IMR-90 (cell line): Measurements from ENCODE around the gene RNF112. TPM values are rescaled to one million over a fixed set of nuclear protein-coding genes. Genes with fewer than 3 reads are reported as not detected.
A peak's percentile ranks its signal among the peaks of the same experiment; 100 is the strongest.

Experiments
- ELK1 ChIP-seq: fragments of 150-350 bp; IDR thresholded peaks from 2 replicates; pipeline ENCODE4 v1.6.1; 2016; ENCODE audit warnings: low read depth, mild to moderate bottlenecking, low read length, moderate library complexity, borderline replicate concordance
- MXI1 ChIP-seq: IDR thresholded peaks from 2 replicates; pipeline ENCODE4 v1.6.1; 2012; ENCODE audit warnings: low read depth, mild to moderate bottlenecking, low read length, moderate library complexity, borderline replicate concordance
- polyA plus RNA-seq, 3 experiments: library from polyadenylated mRNA; depleted of rRNA; stranded (reverse); fragments of >200 nt; gene quantifications; 2 replicates each; pipeline ENCODE4 v1.2.3, GENCODE V29; 2012; ENCODE audit warnings: low replicate concordance in 1 of 3
- total RNA-seq: library from RNA; depleted of rRNA; stranded (reverse); fragments of >200 nt; gene quantifications from 2 replicates; pipeline ENCODE4 v1.2.3, GENCODE V29; 2012

RNF112 gene
- total and polyA plus RNA-seq, 2 of the 4 experiments (the other 2 are of a cell fraction) = 2.5 to 5.7 TPM

- no peak for TF ChIP-seq ELK1
- TF ChIP-seq MXI1 = peak; percentile 21; the same call in 1 of the 2 replicates
These were observed 37.6 kb downstream of the RNF112 start (continued) for GRCh38 chr17:19448341-19449268.
